A673 (cell line): Measurements from ENCODE around the gene NLK. TPM values are rescaled to one million over a fixed set of nuclear protein-coding genes. Genes with fewer than 3 reads are reported as not detected.

Experiments
- BruUV-seq: library from RNA; stranded (reverse); fragments of 400-500 nt; replicated peaks from 2 replicates; lab custom pipeline; 2021; lab: Mats Ljungman, UMichigan
- CTCF ChIA-PET: fragments of 300-600 bp; sonication (Branson Sonifier 250); formaldehyde crosslinking; loops from one replicate; lab custom pipeline; 2022; ENCODE audit warnings: antibody characterized with exemption; lab: Charles Lee
- POLR2A ChIA-PET: fragments of 300-600 bp; sonication (Branson Sonifier 250); formaldehyde crosslinking; loops from one replicate; lab custom pipeline; 2022; ENCODE audit warnings: antibody characterized with exemption; ENCODE audit not compliant: low non-redundant PET; lab: Charles Lee
- DNase-seq: peaks from one replicate; pipeline ENCODE4 v3.0.0-alpha.2; 2015; ENCODE audit warnings: low spot score
- H3K27ac ChIP-seq: fragments of 200-600 bp; sonication (generic); 2 replicates; pipeline ENCODE4 v1.5.1; 2016; ENCODE audit warnings: mixed run types, low read depth, mild to moderate bottlenecking, mixed read lengths, antibody characterized with exemption, low read length; ENCODE audit not compliant: poor library complexity, severe bottlenecking
- H3K27me3 ChIP-seq: fragments of 200-600 bp; sonication (generic); replicated peaks from 2 replicates; pipeline ENCODE4 v1.6.1; 2017; ENCODE audit warnings: mixed run types, low read depth, mild to moderate bottlenecking, mixed read lengths, antibody characterized with exemption, low read length; ENCODE audit not compliant: insufficient read depth, poor library complexity
- H3K36me3 ChIP-seq: fragments of 200-600 bp; sonication (generic); 2 replicates; pipeline ENCODE4 v1.6.1; 2016; ENCODE audit warnings: mixed run types, mild to moderate bottlenecking, mixed read lengths, antibody characterized with exemption, low read length; ENCODE audit not compliant: insufficient read depth, poor library complexity, severe bottlenecking
- H3K4me1 ChIP-seq: fragments of 200-600 bp; sonication (generic); 2 replicates; pipeline ENCODE4 v1.6.1; 2017; ENCODE audit warnings: mixed run types, mild to moderate bottlenecking, mixed read lengths, antibody characterized with exemption, low read length; ENCODE audit not compliant: insufficient read depth, poor library complexity, severe bottlenecking
- H3K4me3 ChIP-seq: fragments of 200-600 bp; sonication (generic); 2 replicates; pipeline ENCODE4 v1.5.1; 2016; ENCODE audit warnings: low read depth, mixed run types, mild to moderate bottlenecking, mixed read lengths, low read length; ENCODE audit not compliant: poor library complexity, severe bottlenecking
- H3K9me3 ChIP-seq: fragments of 200-600 bp; sonication (generic); 2 replicates; pipeline ENCODE4 v1.6.1; 2016; ENCODE audit warnings: mixed run types, low read depth, mild to moderate bottlenecking, mixed read lengths, antibody characterized with exemption, low read length; ENCODE audit not compliant: poor library complexity, severe bottlenecking
- CTCF ChIP-seq: fragments of 300-800, 200-600 bp; sonication (generic); conservative IDR thresholded peaks from 2 replicates; pipeline ENCODE4 v1.5.1; 2017; ENCODE audit warnings: low read depth, mild to moderate bottlenecking, antibody characterized with exemption, low read length, moderate library complexity, mixed read lengths
- EZH2 ChIP-seq: fragments of 200-600 bp; sonication (generic); IDR thresholded peaks from 2 replicates; pipeline ENCODE4 v1.6.1; 2017; ENCODE audit warnings: borderline replicate concordance, low read depth, mild to moderate bottlenecking, mixed read lengths, antibody characterized with exemption, low read length; ENCODE audit not compliant: poor library complexity, severe bottlenecking
- intact Hi-C: fragments of 100-400 bp; cut with micrococcal nuclease; formaldehyde crosslinking; loops from one replicate; pipeline ENCODE4 v1.10.0; 2022; ENCODE audit not compliant: unreplicated experiment
- total RNA-seq: library from RNA; stranded (reverse); gene quantifications from 2 replicates; pipeline ENCODE4 v1.2.3, GENCODE V29; 2021

NLK gene
- total RNA-seq, 1 experiment from 2014 or later: 23.8 TPM

DNA sequence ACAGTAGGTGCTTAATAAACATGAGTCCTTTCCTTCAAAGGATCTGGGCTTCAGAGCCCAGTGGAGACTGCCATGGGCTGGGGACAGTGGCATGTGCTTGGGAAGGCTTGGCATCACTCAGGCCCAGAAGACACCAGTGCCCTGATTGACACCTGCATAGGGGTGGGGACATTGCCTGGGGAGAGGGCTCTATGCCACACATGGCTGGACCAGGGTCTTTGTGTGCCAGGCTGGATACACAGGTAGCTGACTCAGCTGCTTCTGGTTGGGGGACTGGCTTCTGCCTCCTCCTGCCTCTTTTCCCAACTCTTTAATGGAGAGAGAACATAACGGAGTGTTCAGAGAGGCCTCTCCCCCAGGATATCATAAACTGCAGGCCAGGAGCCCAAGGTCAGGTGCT, 183.4 kb downstream of the NLK start:
- no peaks in the 10 kb centered on the region for H3K4me1 ChIP-seq
- intact Hi-C loops: no loop called here
- BruUV-seq: no TSS peak

GRCh38 chr17:28226563-28227315, 184.3 kb downstream of the NLK start:
- TF ChIP-seq EZH2 (no peak), CTCF (no peak)
- DNase-seq: no peak
- no TSS peak for BruUV-seq
- CTCF ChIA-PET: no interaction called here
- POLR2A ChIA-PET: no interaction called here
- intact Hi-C loops: no loop called here
- Histone ChIP-seq H3K4me3 (peak overlapping the region; percentile 46), H3K27me3 (peaks cover 5% of the 10 kb centered on the region), H3K4me1 (no peaks in the 10 kb centered on the region), H3K9me3 (no peaks in the 10 kb centered on the region), H3K36me3 (no peaks in the 10 kb centered on the region), H3K27ac (no peak overlapping the region)

More for the DNA sequence above, 183.4 kb downstream of the NLK start:
- peaks cover 5% of the 10 kb centered on the region for H3K27me3 ChIP-seq
- TF ChIP-seq EZH2 (no peak), CTCF (no peak)
- POLR2A ChIA-PET: no interaction called here
- no peak overlapping the region for H3K27ac ChIP-seq
- no peak for DNase-seq
- no peak overlapping the region for H3K4me3 ChIP-seq
- CTCF ChIA-PET: no interaction called here
- H3K36me3 ChIP-seq: no peaks in the 10 kb centered on the region
- no peaks in the 10 kb centered on the region for H3K9me3 ChIP-seq

DNA sequence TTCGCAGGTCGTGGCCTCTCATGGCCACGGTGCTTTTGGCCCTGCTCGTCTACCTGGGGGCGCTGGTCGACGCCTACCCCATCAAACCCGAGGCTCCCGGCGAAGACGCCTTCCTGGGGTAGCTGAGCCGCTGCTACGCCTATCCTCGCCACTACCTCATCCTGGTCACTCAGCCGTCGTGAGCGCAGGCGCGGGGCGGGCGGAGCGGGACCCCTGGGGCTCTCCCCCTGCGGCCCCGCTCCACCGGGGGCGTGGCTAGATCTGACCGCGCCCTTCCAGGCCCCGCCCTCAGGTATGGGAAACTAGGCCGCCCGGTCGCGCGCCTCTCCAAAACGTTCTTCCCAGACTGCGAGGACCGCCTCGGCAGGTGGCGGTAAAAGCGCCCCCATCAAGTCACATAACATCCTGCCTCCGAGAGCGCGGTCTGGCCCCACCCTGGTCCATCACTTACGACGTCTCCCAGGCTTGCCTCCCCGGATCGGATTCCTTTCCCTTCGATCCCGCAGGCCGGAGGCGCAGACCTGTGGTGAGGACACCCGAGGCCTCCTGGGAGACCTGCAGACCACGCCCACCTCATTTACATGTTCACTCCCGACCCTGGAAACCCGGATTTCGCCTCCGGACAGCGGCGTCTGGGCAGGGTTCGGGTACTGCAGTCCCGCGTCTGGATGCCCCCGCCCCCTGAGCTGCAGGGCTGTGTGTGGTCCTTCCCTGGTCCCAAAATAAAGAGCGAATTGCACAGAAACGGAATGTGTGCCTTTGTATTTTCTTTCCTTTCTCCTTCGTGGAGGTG, 185.0 kb downstream of the NLK start:
- intact Hi-C loops: no loop called here
- Histone ChIP-seq H3K4me3 (peak overlapping the region; percentile 46), H3K27me3 (peaks cover 5% of the 10 kb centered on the region), H3K27ac (no peak overlapping the region), H3K36me3 (no peaks in the 10 kb centered on the region), H3K9me3 (no peaks in the 10 kb centered on the region), H3K4me1 (no peaks in the 10 kb centered on the region)
- CTCF ChIA-PET: no interaction called here
- POLR2A ChIA-PET: no interaction called here
- TF ChIP-seq EZH2 (no peak), CTCF (peak; percentile 34)
- BruUV-seq: no TSS peak
- DNase-seq: peak; percentile 87
